CD14-positive monocyte (primary cell): Measurements from ENCODE around the gene METTL2B. TPM values are rescaled to one million over a fixed set of nuclear protein-coding genes. Genes with fewer than 3 reads are reported as not detected.

Experiments
- DNase-seq, 3 donors: peaks; one replicate each; pipeline ENCODE4 v3.0.0-alpha.2; 2011 to 2022
- H2AFZ ChIP-seq: 2 replicates; pipeline ENCODE4 v1.6.0; 2012; ENCODE audit warnings: mild to moderate bottlenecking, low read depth, low read length, inconsistent platforms; ENCODE audit not compliant: insufficient read depth, poor library complexity, severe bottlenecking
- H3K27ac ChIP-seq, 2 donors: 1 replicate in 1 of 2; 2 replicates in 1 of 2; pipeline ENCODE4 v1.5.1; 2012 to 2013; ENCODE audit warnings: low read length in 2 of 2, control low read depth in 1 of 2, inconsistent platforms in 1 of 2, low read depth in 1 of 2, mild to moderate bottlenecking in 1 of 2
- H3K27me3 ChIP-seq, 2 donors: one replicate each; pipeline versions ENCODE4 v1.6.0 to v1.6.1; 2011 to 2013; ENCODE audit warnings: low read length in 2 of 2; ENCODE audit not compliant: control insufficient read depth in 2 of 2, insufficient read depth in 2 of 2
- H3K36me3 ChIP-seq, 2 donors: replicated peaks in 1 of 2; 1 replicate in 1 of 2; 2 replicates in 1 of 2; pipeline versions ENCODE4 v1.5.1 to v1.6.1; 2012 to 2013; ENCODE audit warnings: low read length in 2 of 2, control low read depth in 1 of 2, inconsistent platforms in 1 of 2, mild to moderate bottlenecking in 1 of 2; ENCODE audit not compliant: insufficient read depth in 2 of 2, control insufficient read depth in 1 of 2
- H3K4me1 ChIP-seq, 2 donors: 1 replicate in 1 of 2; 2 replicates in 1 of 2; pipeline versions ENCODE4 v1.5.1 to v1.6.1; 2012 to 2013; ENCODE audit warnings: low read length in 2 of 2, control low read depth in 1 of 2, inconsistent platforms in 1 of 2, mild to moderate bottlenecking in 1 of 2, moderate library complexity in 1 of 2; ENCODE audit not compliant: insufficient read depth in 2 of 2, control insufficient read depth in 1 of 2
- H3K4me2 ChIP-seq: replicated peaks from 2 replicates; pipeline ENCODE3; 2012; ENCODE audit warnings: low read length, moderate library complexity, mild to moderate bottlenecking; ENCODE audit not compliant: poor library complexity, severe bottlenecking; ENCODE audit errors: extremely low read depth
- H3K4me3 ChIP-seq, 3 experiments: fragments of 200-600 bp in 1 of 3; sonication (generic) in 1 of 3; replicated peaks in 1 of 3; 1 replicate in 2 of 3; 2 replicates in 1 of 3; pipeline ENCODE4 v1.5.1; 2011 to 2013; ENCODE audit warnings: low read length in 3 of 3, mild to moderate bottlenecking in 3 of 3, control low read depth in 2 of 3, low read depth in 2 of 3, inconsistent platforms in 1 of 3, moderate library complexity in 1 of 3
- H3K79me2 ChIP-seq: 2 replicates; pipeline ENCODE4 v1.6.0; 2012; ENCODE audit warnings: mild to moderate bottlenecking, control low read depth, inconsistent platforms, low read length, moderate library complexity; ENCODE audit not compliant: insufficient read depth
- H3K9ac ChIP-seq: 2 replicates; pipeline ENCODE4 v1.6.0; 2017; ENCODE audit warnings: low read length, mild to moderate bottlenecking; ENCODE audit not compliant: insufficient read depth, poor library complexity, severe bottlenecking
- H3K9me3 ChIP-seq, 2 donors: replicated peaks in 1 of 2; 1 replicate in 1 of 2; 2 replicates in 1 of 2; pipeline versions ENCODE4 v1.5.1 to v1.6.1; 2012 to 2013; ENCODE audit warnings: low read length in 2 of 2, control low read depth in 1 of 2; ENCODE audit not compliant: control insufficient read depth in 1 of 2, insufficient read depth in 1 of 2
- H4K20me1 ChIP-seq: 2 replicates; pipeline ENCODE4 v1.6.0; 2012; ENCODE audit warnings: mild to moderate bottlenecking, low read length, control low read depth, moderate library complexity; ENCODE audit not compliant: insufficient read depth
- H3K27ac Mint-ChIP-seq, 7 donors: one replicate each; pipeline ENCODE4 v1.8.0; 2020; ENCODE audit warnings: mild to moderate bottlenecking in 7 of 7, mixed read lengths in 7 of 7, moderate library complexity in 6 of 7, inconsistent platforms in 2 of 7
- H3K27me3 Mint-ChIP-seq, 3 donors: one replicate each; pipeline ENCODE4 v1.8.0; 2021 to 2022; ENCODE audit warnings: low read depth in 3 of 3, mild to moderate bottlenecking in 3 of 3, mixed read lengths in 3 of 3, moderate library complexity in 3 of 3, inconsistent platforms in 1 of 3
- H3K36me3 Mint-ChIP-seq, 2 donors: one replicate each; pipeline ENCODE4 v1.8.0; 2020; ENCODE audit warnings: mixed read lengths in 2 of 2, inconsistent platforms in 1 of 2, mild to moderate bottlenecking in 1 of 2
- H3K4me1 Mint-ChIP-seq: one replicate; pipeline ENCODE4 v1.8.0; 2020; ENCODE audit warnings: mild to moderate bottlenecking, mixed read lengths
- H3K4me3 Mint-ChIP-seq, 2 donors: one replicate each; pipeline ENCODE4 v1.8.0; 2020; ENCODE audit warnings: mild to moderate bottlenecking in 2 of 2, mixed read lengths in 2 of 2, moderate library complexity in 1 of 2
- H3K9me3 Mint-ChIP-seq, 7 donors: one replicate each; pipeline ENCODE4 v1.8.0; 2020 to 2022; ENCODE audit warnings: mixed read lengths in 7 of 7, mild to moderate bottlenecking in 6 of 7, moderate library complexity in 6 of 7, inconsistent platforms in 2 of 7
- CTCF ChIP-seq: fragments of 200-600 bp; IDR thresholded peaks from one replicate; pipeline ENCODE4 v1.8.0; 2022; ENCODE audit warnings: antibody characterized with exemption, mild to moderate bottlenecking
- WGBS: methylation state at CpG from one replicate; pipeline ENCODE4 v1.1.5; 2013; ENCODE audit warnings: missing lambda C conversion rate; ENCODE audit not compliant: insufficient coverage; 5-methylcytosine and 5-hydroxymethylcytosine counted together
- intact Hi-C, 2 donors: fragments of 100-400 bp; cut with micrococcal nuclease; formaldehyde crosslinking; loops; one replicate each; pipeline versions ENCODE4 v1.15.0 to v1.15.1; 2023
- polyA plus RNA-seq, 3 donors: library from polyadenylated mRNA; depleted of rRNA in 1 of 3; unstranded in 2 of 3; stranded (reverse) in 1 of 3; fragments of 300-500 nt in 2 of 3; fragments of >200 nt in 1 of 3; fragmentation: Illumina TruSeq in 2 of 3; gene quantifications; 1 replicate in 2 of 3; 2 replicates in 1 of 3; pipeline ENCODE4 v1.2.3, GENCODE V29; 2012 to 2021

METTL2B gene
- polyA plus RNA-seq, 3 donors, result 7.5 to 11.1 (median 10.1) TPM

GRCh38 chr7:128443831-128444600 lies 32.5 kb upstream of the METTL2B start:
- DNase-seq, result no peak
- Mint-ChIP-seq H3K27me3 (peaks cover 0 to 2% (median 1%) of the 10 kb centered on the region in 3 donors), H3K4me1 (peaks cover 23% of the 10 kb centered on the region), H3K9me3 (no peaks in the 10 kb centered on the region), H3K27ac (no peak overlapping the region), H3K36me3 (no peaks in the 10 kb centered on the region), H3K4me3 (no peak overlapping the region)
- Histone ChIP-seq H2AFZ (peak overlapping the region; percentile 43), H3K9me3 (no peaks in the 10 kb centered on the region), H3K4me1 (peaks cover 12 to 16% of the 10 kb centered on the region in 2 donors), H3K79me2 (no peaks in the 10 kb centered on the region), H4K20me1 (no peaks in the 10 kb centered on the region), H3K4me2 (no peak overlapping the region), H3K27me3 (no peaks in the 10 kb centered on the region), H3K4me3 (no peak overlapping the region), H3K27ac (no peak overlapping the region), H3K9ac (no peak overlapping the region), H3K36me3 (no peaks in the 10 kb centered on the region)
- intact Hi-C loops, result no loop called here
- 98% methylated on average over 7 of the region's 7 CpGs for WGBS
- no peak for TF ChIP-seq CTCF

- Mint-ChIP-seq H3K36me3 (no peaks in the 10 kb centered on the region), H3K9me3 (no peaks in the 10 kb centered on the region), H3K4me3 (no peak overlapping the region), H3K27ac (peak overlapping the region in 1 of 7 donors; percentile 40), H3K27me3 (peaks cover 0 to 2% (median 1%) of the 10 kb centered on the region in 3 donors), H3K4me1 (peaks cover 34% of the 10 kb centered on the region)
- Histone ChIP-seq H3K9ac (no peak overlapping the region), H3K27me3 (no peaks in the 10 kb centered on the region), H3K36me3 (no peaks in the 10 kb centered on the region), H3K79me2 (no peaks in the 10 kb centered on the region), H3K4me2 (no peak overlapping the region), H3K4me1 (peaks cover 20 to 27% of the 10 kb centered on the region in 2 donors), H3K9me3 (no peaks in the 10 kb centered on the region), H2AFZ (no peak overlapping the region), H3K27ac (no peak overlapping the region), H3K4me3 (no peak overlapping the region), H4K20me1 (no peaks in the 10 kb centered on the region)
- no peak for TF ChIP-seq CTCF
- intact Hi-C loops, result no loop called here
- WGBS, result 68% methylated on average over 4 of the region's 5 CpGs
- no peak for DNase-seq
Observed at GRCh38 chr7:128446306-128446705, 30.2 kb upstream of the METTL2B start.
